ENCODE data around the gene DNASE1L2.

DNASE1L2 gene, protein sequence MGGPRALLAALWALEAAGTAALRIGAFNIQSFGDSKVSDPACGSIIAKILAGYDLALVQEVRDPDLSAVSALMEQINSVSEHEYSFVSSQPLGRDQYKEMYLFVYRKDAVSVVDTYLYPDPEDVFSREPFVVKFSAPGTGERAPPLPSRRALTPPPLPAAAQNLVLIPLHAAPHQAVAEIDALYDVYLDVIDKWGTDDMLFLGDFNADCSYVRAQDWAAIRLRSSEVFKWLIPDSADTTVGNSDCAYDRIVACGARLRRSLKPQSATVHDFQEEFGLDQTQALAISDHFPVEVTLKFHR

GRCh38 chr16:2236337-2237101 is at the start of gene DNASE1L2:
Gene DNASE1L2, plus strand, starts transcription at chr16:2236444. Its CDS starts 373 bp downstream, at chr16:2236817.
- in situ Hi-C loops (cut with MboI; ENCODE audit: low sequenced_read_pairs) = no loop called here

GRCh38 chr16:2186505-2186904 is 49.7 kb upstream of the DNASE1L2 start:
- in situ Hi-C loops (cut with MboI; ENCODE audit: low sequenced_read_pairs) = no loop called here

GRCh38 chr16:2187212-2187611 is 49.0 kb upstream of the DNASE1L2 start:
- in situ Hi-C loops (cut with MboI; ENCODE audit: low sequenced_read_pairs) = no loop called here

DNA sequence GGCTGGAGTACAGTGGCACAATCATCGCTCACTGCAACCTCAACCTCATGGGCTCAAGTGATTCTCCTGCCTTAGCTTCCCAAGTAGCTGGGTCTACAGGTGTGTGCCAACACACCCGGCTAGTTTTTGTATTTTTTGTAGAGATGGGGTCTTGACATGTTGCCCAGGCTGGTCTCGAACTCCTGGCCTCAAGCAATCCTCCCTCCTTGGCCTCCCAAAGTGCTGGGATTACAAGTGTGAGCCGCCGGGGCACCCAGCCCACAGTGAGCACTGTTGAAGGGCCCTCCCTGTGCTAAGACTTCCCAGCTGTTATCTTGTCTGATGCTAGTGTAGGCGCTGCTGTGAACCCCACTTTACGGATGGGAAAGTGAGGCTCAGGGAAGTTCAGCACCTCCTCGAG is 47.8 kb upstream of the DNASE1L2 start:
- in situ Hi-C loops (cut with MboI; ENCODE audit: low sequenced_read_pairs) = no loop called here

DNA sequence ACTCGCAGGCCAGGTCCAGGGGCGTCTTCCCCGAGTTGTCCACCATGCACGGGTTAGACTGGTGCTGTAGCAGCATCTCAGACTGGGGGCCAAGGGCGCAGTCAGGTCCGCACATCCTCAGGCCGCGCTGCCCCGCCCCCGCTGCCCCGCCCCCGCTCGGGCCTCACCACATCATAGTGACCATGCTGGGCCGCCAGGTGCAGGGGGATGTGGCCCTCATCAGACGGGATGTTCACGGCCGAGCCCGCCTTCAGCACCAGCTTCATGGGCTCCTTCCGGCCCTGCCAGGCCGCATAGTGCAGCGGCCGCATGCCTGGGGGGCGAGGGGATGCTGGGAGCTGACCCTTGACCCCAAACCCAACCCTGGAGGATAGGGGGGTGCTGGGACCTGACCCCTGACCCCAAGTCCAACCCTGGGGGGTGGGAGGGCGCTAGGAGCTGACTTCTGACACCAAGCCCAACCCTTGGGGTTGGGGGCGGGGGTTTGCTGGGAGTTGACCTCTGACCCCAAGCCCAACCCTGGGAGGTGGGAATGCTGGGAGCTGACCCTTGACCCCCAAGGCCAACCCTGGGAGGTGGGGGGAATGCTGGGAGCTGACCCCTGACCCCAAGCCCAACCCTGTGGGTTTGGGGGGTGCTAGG is 46.9 kb upstream of the DNASE1L2 start:
- in situ Hi-C loops (cut with MboI; ENCODE audit: low sequenced_read_pairs) = no loop called here

- in situ Hi-C loops (cut with MboI; ENCODE audit: low sequenced_read_pairs) = no loop called here
These were observed 46.1 kb upstream of the DNASE1L2 start for GRCh38 chr16:2190002-2190658.

DNA sequence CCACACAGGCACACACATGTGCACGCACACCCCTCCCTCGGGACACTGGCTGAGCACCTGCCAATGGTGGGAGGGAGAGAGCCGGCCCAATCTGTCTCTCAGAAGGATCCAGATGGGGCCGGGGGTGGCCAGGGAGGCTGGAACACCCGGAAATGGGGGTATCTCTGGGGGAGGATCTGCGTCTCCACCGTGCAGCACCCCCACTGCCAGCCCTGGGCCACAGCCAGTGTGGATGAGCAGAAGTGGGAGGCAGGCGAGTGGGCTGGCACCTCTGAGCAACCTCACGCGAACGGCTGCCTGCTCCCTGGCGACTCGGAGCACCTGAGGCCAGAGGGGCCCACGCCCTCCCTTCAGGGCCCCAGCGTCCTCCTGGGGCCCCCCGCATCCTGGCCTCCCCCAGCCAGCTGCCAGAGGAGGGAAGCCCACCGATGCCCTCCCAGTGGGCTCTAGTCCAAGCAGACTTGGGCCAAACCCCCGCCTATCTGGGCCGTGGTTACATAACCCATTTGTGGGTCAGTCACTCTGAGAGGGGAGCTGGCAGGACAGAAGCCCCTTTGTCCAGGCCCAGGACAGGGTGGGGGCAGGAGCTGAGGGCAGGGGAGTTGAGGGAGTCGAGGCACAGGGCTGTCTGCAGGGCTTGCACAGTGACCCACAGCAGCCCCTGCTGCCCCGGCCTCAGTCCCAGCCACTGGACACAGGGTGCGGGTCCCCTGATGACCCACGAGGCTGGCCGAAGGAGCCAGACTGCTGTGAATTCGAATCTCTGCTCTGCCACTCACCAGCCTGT is 45.4 kb upstream of the DNASE1L2 start:
- in situ Hi-C loops (cut with MboI; ENCODE audit: low sequenced_read_pairs) = no loop called here

DNA sequence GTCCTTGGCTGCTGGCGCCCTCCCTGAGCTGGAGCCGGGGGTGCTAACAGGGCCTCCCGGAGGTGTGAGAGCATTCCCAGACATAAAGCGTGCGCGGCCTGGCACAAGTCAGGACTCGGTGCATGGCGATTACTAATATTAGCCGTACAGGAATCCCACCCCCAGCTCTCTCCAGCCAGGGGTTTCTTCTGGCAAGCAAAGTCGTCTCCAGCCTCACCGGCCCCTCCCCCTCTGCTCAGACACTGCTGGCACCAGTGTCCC is 44.9 kb upstream of the DNASE1L2 start:
- in situ Hi-C loops (cut with MboI; ENCODE audit: low sequenced_read_pairs) = no loop called here

- in situ Hi-C loops (cut with MboI; ENCODE audit: low sequenced_read_pairs) = no loop called here
These were observed 41.9 kb upstream of the DNASE1L2 start for GRCh38 chr16:2194166-2194834.

- in situ Hi-C loops (cut with MboI; ENCODE audit: low sequenced_read_pairs) = no loop called here
These were observed 41.4 kb upstream of the DNASE1L2 start for GRCh38 chr16:2194852-2195321.

DNA sequence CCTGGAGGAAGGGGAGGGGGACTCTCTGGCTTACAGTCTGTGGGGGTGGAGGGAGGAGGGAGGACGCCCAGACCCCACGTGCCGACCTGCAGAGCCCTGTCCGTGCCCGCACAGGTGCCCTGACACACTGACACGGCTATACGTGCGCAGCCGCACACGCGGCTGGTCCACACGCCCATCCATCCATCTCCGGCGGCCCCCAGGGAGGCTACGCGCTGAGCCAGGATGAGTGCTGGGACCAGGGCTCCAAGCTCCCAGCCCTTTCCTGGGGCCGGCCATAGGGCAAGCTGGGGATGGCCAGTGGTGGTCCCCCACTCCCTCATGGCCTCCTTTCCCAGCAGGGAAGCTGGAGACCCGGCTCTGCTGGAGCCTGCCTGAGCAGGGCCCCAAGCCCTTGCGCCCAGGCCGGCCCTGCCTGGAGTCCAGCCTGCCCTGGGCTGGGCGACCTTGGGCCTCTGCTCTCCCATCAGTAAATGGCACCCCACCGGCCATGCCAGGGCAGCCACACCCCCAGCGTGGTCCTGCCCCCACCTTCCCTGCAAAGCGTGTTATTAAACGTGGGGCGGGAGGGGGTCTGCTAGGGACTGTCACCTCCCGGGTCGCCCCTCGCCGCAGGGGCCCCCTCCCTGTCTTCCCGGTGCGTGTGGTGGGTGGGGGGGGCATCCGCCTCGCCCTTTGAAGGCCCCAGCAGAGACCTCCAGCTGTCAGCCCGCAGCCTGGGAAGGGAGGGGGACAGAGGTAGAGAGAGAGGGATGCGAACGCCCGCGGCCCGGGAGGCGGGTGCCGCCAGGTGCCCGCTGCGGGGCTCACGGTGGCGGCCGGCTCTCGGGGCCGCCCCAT is 40.7 kb upstream of the DNASE1L2 start:
- in situ Hi-C loops (cut with MboI; ENCODE audit: low sequenced_read_pairs) = no loop called here

DNA sequence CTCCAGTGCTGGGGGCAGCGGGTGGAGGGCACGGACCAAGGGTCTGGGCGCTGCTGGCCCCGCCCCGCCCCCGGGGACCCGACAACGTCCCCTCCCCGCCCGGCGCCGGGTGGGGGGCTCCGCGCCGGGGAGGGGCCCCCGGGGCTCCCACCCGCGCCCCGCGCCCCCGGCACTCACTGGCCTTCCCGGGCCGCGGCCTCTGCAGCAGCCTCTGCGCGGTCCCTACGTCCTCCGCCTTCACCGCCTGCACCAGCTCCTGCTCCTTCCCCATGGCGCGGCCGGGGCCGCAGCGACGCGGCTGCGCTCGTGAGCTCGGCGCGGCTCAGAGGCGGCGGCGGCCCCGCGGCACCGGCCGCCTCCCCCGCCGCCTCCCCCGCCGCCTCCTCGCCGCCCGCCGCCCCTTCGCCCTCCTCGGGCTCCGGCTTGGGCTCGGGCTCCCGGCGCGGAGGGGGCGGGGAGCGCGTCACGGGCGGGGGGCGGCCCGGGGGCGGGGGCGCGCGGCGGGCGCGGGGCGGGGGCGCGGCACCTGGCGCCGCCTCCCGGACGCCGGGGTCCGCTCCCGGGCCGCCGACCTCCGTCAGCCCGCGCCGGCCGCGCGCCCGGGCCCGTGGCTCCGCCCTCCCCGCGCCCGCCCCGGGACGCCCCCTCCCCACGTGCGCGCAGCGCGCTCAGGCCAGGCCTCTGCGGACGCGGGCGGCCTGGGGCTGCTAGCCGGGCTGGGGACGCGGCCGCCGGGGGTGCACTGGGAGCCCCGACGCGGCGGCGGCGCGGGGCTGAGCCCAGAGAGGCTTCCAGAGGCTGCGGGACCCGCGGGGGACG is 39.9 kb upstream of the DNASE1L2 start, which contains the start of gene CASKIN1:
CASKIN1 (minus strand) TSS at position 444 of the 819 bp plus-strand sequence; CDS start at position 271, 173 bp downstream.
- in situ Hi-C loops (cut with MboI; ENCODE audit: low sequenced_read_pairs) = no loop called here

GRCh38 chr16:2196981-2197511 is 39.2 kb upstream of the DNASE1L2 start:
- in situ Hi-C loops (cut with MboI; ENCODE audit: low sequenced_read_pairs) = no loop called here

DNA sequence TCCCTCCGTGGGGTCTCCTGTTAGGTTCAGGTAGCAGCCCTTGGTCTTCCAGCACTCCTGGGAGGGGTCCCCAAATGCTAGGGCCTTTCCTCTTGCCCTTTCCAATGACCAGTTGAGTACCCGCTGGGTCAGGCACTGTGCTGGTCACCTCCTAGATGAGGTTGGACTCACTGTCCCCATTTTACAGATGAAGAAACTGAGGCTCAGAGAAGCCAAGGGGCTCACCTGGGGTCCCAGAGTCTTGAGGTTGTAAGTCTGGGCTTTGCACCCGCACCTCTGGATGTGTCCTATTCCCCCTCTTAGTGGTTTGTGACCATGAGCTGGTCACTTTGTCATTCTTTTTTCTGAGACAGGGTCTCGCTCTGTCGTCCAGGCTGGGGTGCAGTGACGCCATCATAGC is 38.5 kb upstream of the DNASE1L2 start:
- in situ Hi-C loops (cut with MboI; ENCODE audit: low sequenced_read_pairs) = no loop called here

GRCh38 chr16:2198283-2198682 is 38.0 kb upstream of the DNASE1L2 start:
- in situ Hi-C loops (cut with MboI; ENCODE audit: low sequenced_read_pairs) = no loop called here

GRCh38 chr16:2199095-2199494 is 37.1 kb upstream of the DNASE1L2 start:
- in situ Hi-C loops (cut with MboI; ENCODE audit: low sequenced_read_pairs) = no loop called here

GRCh38 chr16:2199621-2200139 is 36.6 kb upstream of the DNASE1L2 start:
- in situ Hi-C loops (cut with MboI; ENCODE audit: low sequenced_read_pairs) = no loop called here

DNA sequence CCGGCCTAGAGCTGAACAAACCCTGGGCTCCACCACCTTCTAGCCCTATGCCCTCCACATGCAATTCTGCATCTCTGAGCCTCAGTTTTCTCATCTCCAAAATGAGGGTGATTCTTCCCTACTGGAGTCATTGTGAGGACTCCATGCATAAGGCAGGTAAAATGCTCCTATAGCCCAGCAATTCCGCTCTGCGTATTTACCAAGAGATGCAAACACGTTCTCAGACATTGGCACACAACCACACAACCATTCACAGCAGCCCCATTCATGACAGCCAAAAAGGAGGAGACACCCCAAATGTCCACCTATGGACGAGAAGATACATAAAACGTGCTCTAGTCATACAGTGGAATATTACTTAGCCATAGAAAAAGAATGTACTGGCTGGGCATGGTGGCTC is 35.9 kb upstream of the DNASE1L2 start:
- in situ Hi-C loops (cut with MboI; ENCODE audit: low sequenced_read_pairs) = no loop called here
